Stimulated activated CD4-positive, alpha-beta T cell treated with anti-CD3 and anti-CD28 coated beads, Interleukin-4, amount 100 ng/mL, for 24 hours (primary cell): ENCODE results near the gene STX12.

ENCODE experiments used
- DNase-seq: peaks from one replicate; pipeline ENCODE4 v3.0.0-alpha.2; 2020

The STX12 gene

DNA sequence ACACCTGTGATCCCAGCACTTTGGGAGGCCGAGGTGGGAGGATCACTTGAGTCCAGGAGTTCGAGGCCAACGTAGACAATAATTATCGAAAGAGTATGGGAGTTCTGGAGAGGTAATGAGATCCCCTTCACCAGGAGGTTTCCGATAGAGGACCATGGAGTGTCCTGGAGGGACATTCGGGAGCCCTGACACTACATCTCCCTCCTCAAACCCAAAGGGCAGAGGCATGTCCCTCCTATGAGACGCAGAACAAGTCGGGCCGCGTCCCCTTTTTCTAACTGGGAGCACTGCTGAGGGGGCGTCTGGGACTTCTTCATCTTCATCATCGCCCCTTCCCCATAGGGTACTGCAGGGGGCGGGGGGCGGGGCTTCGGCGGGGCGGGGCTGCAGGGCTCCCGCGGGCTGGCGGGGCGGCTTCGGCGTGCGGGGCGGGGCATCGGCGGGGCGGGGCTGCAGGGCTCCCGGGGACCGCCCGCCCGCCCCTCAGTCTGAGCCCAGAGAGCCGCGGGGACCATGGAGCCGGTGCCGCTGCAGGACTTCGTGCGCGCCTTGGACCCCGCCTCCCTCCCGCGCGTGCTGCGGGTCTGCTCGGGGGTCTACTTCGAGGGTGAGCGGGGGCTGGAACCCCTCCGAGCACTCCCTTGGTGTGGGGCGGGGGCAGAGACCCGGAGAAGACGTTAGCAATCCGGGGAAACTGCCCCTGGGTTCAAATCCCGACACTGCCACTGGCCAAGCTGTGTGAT, 99.2 kb downstream of the STX12 start, which contains the start of gene THEMIS2:
TSS of gene THEMIS2 (plus strand) at position 486 of the 743 bp plus-strand sequence. CDS start at position 514, 28 bp downstream.
- DNase-seq, result peak; percentile 79

GRCh38 chr1:27872802-27873551, 100.0 kb downstream of the STX12 start:
- DNase-seq, result peak; percentile 45

GRCh38 chr1:27873671-27874384, 100.8 kb downstream of the STX12 start:
- no peak for DNase-seq
